Activated CD8-positive, alpha-beta memory T cell treated with anti-CD3 and anti-CD28 coated beads, Interleukin-2, amount 50 U/mL, for 1 hour (primary cell): ENCODE results near the gene A1BG.
"Not testable (repeated sequence)": the region's sequence is repeated elsewhere in the genome, so short reads cannot be mapped to it uniquely, and the experiment has no call there.

Experiments used
- DNase-seq: peaks from one replicate; pipeline ENCODE4 v3.0.0-alpha.2; 2020; ENCODE audit errors: extremely low read depth

Gene A1BG

GRCh38 chr19:58336216-58336615, 17.1 kb downstream of the A1BG start:
- no peak for DNase-seq

GRCh38 chr19:58335630-58336029, 17.7 kb downstream of the A1BG start:
- no peak for DNase-seq

GRCh38 chr19:58334691-58335249, 18.5 kb downstream of the A1BG start:
- no peak for DNase-seq

GRCh38 chr19:58332697-58333096, 20.6 kb downstream of the A1BG start:
- DNase-seq, result no peak

- no peak for DNase-seq
Observed at GRCh38 chr19:58330458-58330857, 22.8 kb downstream of the A1BG start.

- DNase-seq, result no peak
Observed at GRCh38 chr19:58328999-58329398, 24.3 kb downstream of the A1BG start.

- peak; percentile 74 for DNase-seq
Observed at GRCh38 chr19:58326914-58327726, 26.2 kb downstream of the A1BG start, which contains the start of gene ZSCAN22. ZSCAN22 (plus strand) TSS chr19:58326994; CDS start chr19:58334803, 7,809 bp downstream.

- no peak for DNase-seq
Observed at GRCh38 chr19:58326501-58326913, 26.8 kb downstream of the A1BG start.

GRCh38 chr19:58325311-58326022, 27.8 kb downstream of the A1BG start:
- no peak for DNase-seq

- no peak for DNase-seq
Observed at GRCh38 chr19:58319241-58319640, 34.1 kb downstream of the A1BG start.

GRCh38 chr19:58318297-58318696, 35.0 kb downstream of the A1BG start:
- no peak for DNase-seq

- no peak for DNase-seq
Observed at GRCh38 chr19:58317476-58318072, 35.7 kb downstream of the A1BG start.

- no peak for DNase-seq
Observed at GRCh38 chr19:58315580-58315979, 37.7 kb downstream of the A1BG start.

GRCh38 chr19:58311345-58311865, 41.9 kb downstream of the A1BG start:
- DNase-seq, result no peak

- not testable (repeated sequence) for DNase-seq
Observed at GRCh38 chr19:58310685-58311084, 42.6 kb downstream of the A1BG start.

- no peak for DNase-seq
Observed at GRCh38 chr19:58307736-58308135, 45.6 kb downstream of the A1BG start.

GRCh38 chr19:58305932-58306323, 47.4 kb downstream of the A1BG start:
- no peak for DNase-seq

GRCh38 chr19:58305065-58305931, 48.0 kb downstream of the A1BG start, which contains the start of gene ERVK3-1:
ERVK3-1 (plus strand) TSS chr19:58305377; CDS start chr19:58312169, 6,792 bp downstream.
- peak; percentile 89 for DNase-seq

GRCh38 chr19:58304748-58305064, 48.6 kb downstream of the A1BG start:
- no peak for DNase-seq

GRCh38 chr19:58304255-58304654, 49.0 kb downstream of the A1BG start:
- DNase-seq, result no peak

GRCh38 chr19:58300620-58301019, 52.7 kb downstream of the A1BG start:
- DNase-seq, result no peak
